ENCODE measurements around the gene CTNND2.

- no peak for TF ChIP-seq EZH2 (IDR thresholded peaks at IDR 0.05; ENCODE audit: borderline replicate concordance, low read depth, low read length, severe bottlenecking)
- no peak for TF ChIP-seq CTCF (IDR thresholded peaks at IDR 0.05; ENCODE audit: borderline replicate concordance, extremely low read depth, low read length, poor library complexity, severe bottlenecking)
Observed at GRCh38 chr5:11323761-11324160, 580.5 kb downstream of the CTNND2 start.

Data from DND-41 (cell line).